Nephron (organoid): Measurements from ENCODE around the gene KCNMA1.

Experiments used
- H3K27ac Mint-ChIP-seq, 3 experiments: 2 replicates each; pipeline ENCODE4 v1.8.0; 2020; ENCODE audit warnings: mixed read lengths in 3 of 3, mild to moderate bottlenecking in 2 of 3, moderate library complexity in 1 of 3
- H3K27me3 Mint-ChIP-seq: 2 replicates; pipeline ENCODE4 v1.8.0; 2021; ENCODE audit warnings: low read depth, mild to moderate bottlenecking, moderate library complexity, mixed read lengths
- H3K36me3 Mint-ChIP-seq: 2 replicates; pipeline ENCODE4 v1.8.0; 2020; ENCODE audit warnings: low read depth, mixed read lengths
- H3K4me1 Mint-ChIP-seq: 2 replicates; pipeline ENCODE4 v1.8.0; 2020; ENCODE audit warnings: mixed read lengths
- H3K4me3 Mint-ChIP-seq, 3 experiments: 2 replicates each; pipeline ENCODE4 v1.8.0; 2020; ENCODE audit warnings: mild to moderate bottlenecking in 3 of 3, mixed read lengths in 3 of 3, moderate library complexity in 2 of 3
- H3K9me3 Mint-ChIP-seq: 2 replicates; pipeline ENCODE4 v1.8.0; 2020; ENCODE audit warnings: mixed read lengths
- TF ChIP-seq, protein P1 (sequence below), 3 experiments: fragments of 200-600 bp; sonication (generic); IDR thresholded peaks; one replicate each; pipeline ENCODE4 v1.5.0; 2021; ENCODE audit warnings: antibody characterized with exemption in 3 of 3; ENCODE audit not compliant: unreplicated experiment in 3 of 3

The KCNMA1 gene

GRCh38 chr10:77081481-77081891 lies 556.1 kb downstream of the KCNMA1 start:
- H3K36me3 Mint-ChIP-seq = peaks cover 3% of the 10 kb centered on the region
- H3K27me3 Mint-ChIP-seq = peaks cover 5% of the 10 kb centered on the region
- H3K4me3 Mint-ChIP-seq = peak overlapping the region in 1 of 3 experiments; percentile 4
- H3K9me3 Mint-ChIP-seq = no peaks in the 10 kb centered on the region
- H3K27ac Mint-ChIP-seq = peak overlapping the region; percentile 63 to 94 (median 84)
- TF ChIP-seq, protein P1, sequence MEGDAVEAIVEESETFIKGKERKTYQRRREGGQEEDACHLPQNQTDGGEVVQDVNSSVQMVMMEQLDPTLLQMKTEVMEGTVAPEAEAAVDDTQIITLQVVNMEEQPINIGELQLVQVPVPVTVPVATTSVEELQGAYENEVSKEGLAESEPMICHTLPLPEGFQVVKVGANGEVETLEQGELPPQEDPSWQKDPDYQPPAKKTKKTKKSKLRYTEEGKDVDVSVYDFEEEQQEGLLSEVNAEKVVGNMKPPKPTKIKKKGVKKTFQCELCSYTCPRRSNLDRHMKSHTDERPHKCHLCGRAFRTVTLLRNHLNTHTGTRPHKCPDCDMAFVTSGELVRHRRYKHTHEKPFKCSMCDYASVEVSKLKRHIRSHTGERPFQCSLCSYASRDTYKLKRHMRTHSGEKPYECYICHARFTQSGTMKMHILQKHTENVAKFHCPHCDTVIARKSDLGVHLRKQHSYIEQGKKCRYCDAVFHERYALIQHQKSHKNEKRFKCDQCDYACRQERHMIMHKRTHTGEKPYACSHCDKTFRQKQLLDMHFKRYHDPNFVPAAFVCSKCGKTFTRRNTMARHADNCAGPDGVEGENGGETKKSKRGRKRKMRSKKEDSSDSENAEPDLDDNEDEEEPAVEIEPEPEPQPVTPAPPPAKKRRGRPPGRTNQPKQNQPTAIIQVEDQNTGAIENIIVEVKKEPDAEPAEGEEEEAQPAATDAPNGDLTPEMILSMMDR (IDR thresholded peaks at IDR 0.05; ENCODE audit: unreplicated experiment in 3 of 3) = no peak
- H3K4me1 Mint-ChIP-seq = peaks cover 56% of the 10 kb centered on the region

- Mint-ChIP-seq H3K27ac (peak overlapping the region; percentile 63 to 94 (median 84)), H3K9me3 (no peaks in the 10 kb centered on the region), H3K4me1 (peaks cover 58% of the 10 kb centered on the region), H3K4me3 (no peak overlapping the region), H3K36me3 (no peaks in the 10 kb centered on the region), H3K27me3 (peaks cover 5% of the 10 kb centered on the region)
- TF ChIP-seq, protein P1 (IDR thresholded peaks at IDR 0.05; ENCODE audit: unreplicated experiment in 3 of 3) = no peak
Observed at GRCh38 chr10:77080361-77081027, 557.1 kb downstream of the KCNMA1 start.

DNA sequence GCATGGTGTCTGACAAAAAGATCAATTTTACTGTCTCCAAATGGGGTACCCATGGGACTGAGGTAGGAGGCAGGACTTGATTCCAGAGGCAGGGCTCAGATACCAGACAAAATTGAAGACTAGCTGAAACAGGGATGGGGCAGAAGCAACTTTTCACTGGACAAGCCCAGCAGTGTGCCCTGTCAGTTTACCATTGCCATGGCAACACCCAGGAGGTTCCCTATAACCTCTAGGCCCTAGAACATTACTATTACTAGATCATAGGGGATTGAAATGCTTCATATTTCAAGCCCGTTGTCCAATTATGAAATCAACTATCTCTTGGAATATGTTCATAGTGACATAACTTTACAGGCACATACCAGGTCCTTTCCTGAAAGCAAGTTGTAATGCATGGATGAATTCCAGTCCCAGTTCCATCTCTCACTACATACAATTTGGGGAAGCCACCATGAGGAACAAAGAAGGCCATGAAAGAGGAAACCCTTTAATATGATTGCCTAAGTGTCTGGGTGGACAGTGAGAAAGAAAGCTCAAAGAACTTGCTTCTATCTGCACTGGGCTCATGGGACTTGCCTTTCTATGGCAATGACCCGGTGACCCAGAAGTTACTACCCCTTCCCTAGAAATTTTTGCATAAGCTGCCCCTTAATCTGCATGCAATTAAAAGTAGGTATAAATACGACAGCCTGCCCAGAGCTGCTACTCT lies 557.9 kb downstream of the KCNMA1 start:
- no peaks in the 10 kb centered on the region for H3K36me3 Mint-ChIP-seq
- H3K9me3 Mint-ChIP-seq = no peaks in the 10 kb centered on the region
- TF ChIP-seq, protein P1 (IDR thresholded peaks at IDR 0.05; ENCODE audit: unreplicated experiment in 3 of 3) = no peak
- peak overlapping the region in 2 of 3 experiments; percentile 84 to 94 for H3K27ac Mint-ChIP-seq
- peaks cover 5% of the 10 kb centered on the region for H3K27me3 Mint-ChIP-seq
- peaks cover 56% of the 10 kb centered on the region for H3K4me1 Mint-ChIP-seq
- no peak overlapping the region for H3K4me3 Mint-ChIP-seq

- TF ChIP-seq, protein P1 (IDR thresholded peaks at IDR 0.05; ENCODE audit: unreplicated experiment in 3 of 3) = no peak
- peaks cover 67% of the 10 kb centered on the region for H3K4me1 Mint-ChIP-seq
Observed at GRCh38 chr10:77077316-77077945, 560.2 kb downstream of the KCNMA1 start.

GRCh38 chr10:77075926-77076325 lies 561.7 kb downstream of the KCNMA1 start:
- no peaks in the 10 kb centered on the region for H3K27me3 Mint-ChIP-seq
- no peaks in the 10 kb centered on the region for H3K36me3 Mint-ChIP-seq
- no peaks in the 10 kb centered on the region for H3K9me3 Mint-ChIP-seq
- H3K4me1 Mint-ChIP-seq = peaks cover 73% of the 10 kb centered on the region
- H3K27ac Mint-ChIP-seq = peak overlapping the region in 2 of 3 experiments; percentile 53 to 94
- TF ChIP-seq, protein P1 (IDR thresholded peaks at IDR 0.05; ENCODE audit: unreplicated experiment in 3 of 3) = no peak
- no peak overlapping the region for H3K4me3 Mint-ChIP-seq

More at GRCh38 chr10:77077316-77077945, 560.2 kb downstream of the KCNMA1 start:
- no peaks in the 10 kb centered on the region for H3K9me3 Mint-ChIP-seq
- peak overlapping the region; percentile 54 to 94 (median 91) for H3K27ac Mint-ChIP-seq
- peak overlapping the region in 1 of 3 experiments; percentile 0 for H3K4me3 Mint-ChIP-seq
- no peaks in the 10 kb centered on the region for H3K36me3 Mint-ChIP-seq
- H3K27me3 Mint-ChIP-seq = no peaks in the 10 kb centered on the region
